Activated CD4-positive, alpha-beta T cell treated with anti-CD3 and anti-CD28 coated beads for 36 hours (primary cell): ENCODE results near the gene PHF3. TPM values are rescaled to one million over a fixed set of nuclear protein-coding genes. Genes with fewer than 3 reads are reported as not detected.

Experiments used
- total RNA-seq, 2 experiments: library from RNA; stranded (reverse); gene quantifications; one replicate each; pipeline ENCODE4 v1.2.3, GENCODE V29; 2021

PHF3 gene
- total RNA-seq, 2 experiments from 2014 or later = 50.5 to 56.5 TPM

Other genes starting within 250 kb of the PHF3 start
- 10 to 100 TPM; 42.6 to 51.9 TPM for gene PTP4A1, start 63.3 kb upstream of the PHF3 start, total RNA-seq